ENCODE data around the gene PEX16. TPM values are rescaled to one million over a fixed set of nuclear protein-coding genes. Genes with fewer than 3 reads are reported as not detected.
A peak's percentile ranks its signal among the peaks of the same experiment; 100 is the strongest.

The PEX16 gene
- total RNA-seq: 37.4 and 52.0 TPM in 2 replicates

- Histone ChIP-seq H3K4me3 (ENCODE audit: low read depth, low read length) (peak within 1 kb of the TSS; percentile 93), H3K36me3 (ENCODE audit: control insufficient read depth, insufficient read depth, low read length) (peaks cover 2% of the 10 kb centered on the region), H3K27me3 (ENCODE audit: control insufficient read depth, insufficient read depth, low read length) (peaks cover 20% of the 10 kb centered on the region)
- peak; percentile 98 for DNase-seq (ENCODE audit: low read depth)
- no peak for TF ChIP-seq CTCF (IDR thresholded peaks at IDR 0.05; ENCODE audit: insufficient read depth, low read length, poor library complexity, severe bottlenecking)
Observed at GRCh38 chr11:45917623-45918330, at the start of gene PEX16. Gene PEX16 (minus strand): TSS chr11:45917877. CDS start chr11:45917811, 66 bp downstream.

- Histone ChIP-seq H3K4me3 (ENCODE audit: low read depth, low read length) (no peak overlapping the region), H3K36me3 (ENCODE audit: control insufficient read depth, insufficient read depth, low read length) (no peaks in the 10 kb centered on the region), H3K27me3 (ENCODE audit: control insufficient read depth, insufficient read depth, low read length) (no peaks in the 10 kb centered on the region)
- TF ChIP-seq CTCF (IDR thresholded peaks at IDR 0.05; ENCODE audit: insufficient read depth, low read length, poor library complexity, severe bottlenecking): peak; percentile 89
- peak; percentile 19 for DNase-seq (ENCODE audit: low read depth)
Observed at GRCh38 chr11:45964911-45965389, 47.3 kb upstream of the PEX16 start.

- no peak for DNase-seq (ENCODE audit: low read depth)
- Histone ChIP-seq H3K27me3 (ENCODE audit: control insufficient read depth, insufficient read depth, low read length) (no peaks in the 10 kb centered on the region), H3K4me3 (ENCODE audit: low read depth, low read length) (no peak overlapping the region), H3K36me3 (ENCODE audit: control insufficient read depth, insufficient read depth, low read length) (no peaks in the 10 kb centered on the region)
- TF ChIP-seq CTCF (IDR thresholded peaks at IDR 0.05; ENCODE audit: insufficient read depth, low read length, poor library complexity, severe bottlenecking): no peak
Observed at GRCh38 chr11:45961751-45962240, 44.1 kb upstream of the PEX16 start.

GRCh38 chr11:45960387-45961095 is 42.9 kb upstream of the PEX16 start:
- no peak for DNase-seq (ENCODE audit: low read depth)
- no peak for TF ChIP-seq CTCF (IDR thresholded peaks at IDR 0.05; ENCODE audit: insufficient read depth, low read length, poor library complexity, severe bottlenecking)
- no peaks in the 10 kb centered on the region for H3K36me3 ChIP-seq (ENCODE audit: control insufficient read depth, insufficient read depth, low read length)
- H3K27me3 ChIP-seq (ENCODE audit: control insufficient read depth, insufficient read depth, low read length): no peaks in the 10 kb centered on the region
- no peak overlapping the region for H3K4me3 ChIP-seq (ENCODE audit: low read depth, low read length)

GRCh38 chr11:45959851-45960250 is 42.2 kb upstream of the PEX16 start:
- no peak for TF ChIP-seq CTCF (IDR thresholded peaks at IDR 0.05; ENCODE audit: insufficient read depth, low read length, poor library complexity, severe bottlenecking)
- H3K4me3 ChIP-seq (ENCODE audit: low read depth, low read length): no peak overlapping the region
- H3K27me3 ChIP-seq (ENCODE audit: control insufficient read depth, insufficient read depth, low read length): no peaks in the 10 kb centered on the region
- no peak for DNase-seq (ENCODE audit: low read depth)
- H3K36me3 ChIP-seq (ENCODE audit: control insufficient read depth, insufficient read depth, low read length): no peaks in the 10 kb centered on the region

Data from kidney epithelial cell (primary cell).